Esophagus muscularis mucosa (tissue), 4 donors: Measurements from ENCODE around the gene OR5C1. TPM values are rescaled to one million over a fixed set of nuclear protein-coding genes. Genes with fewer than 3 reads are reported as not detected.

Experiments used
- DNase-seq: peaks from one replicate; pipeline ENCODE4 v3.0.0-alpha.2; 2017; ENCODE audit errors: extremely low spot score
- H3K27ac ChIP-seq, 4 donors: fragments of 200-600 bp; sonication (generic); replicated peaks in 1 of 4; 1 replicate in 3 of 4; 2 replicates in 1 of 4; pipeline ENCODE4 v1.5.1; 2016 to 2019; ENCODE audit warnings: mild to moderate bottlenecking in 1 of 4
- H3K27me3 ChIP-seq, 4 donors: fragments of 200-600 bp; sonication (generic); one replicate each; pipeline versions ENCODE4 v1.5.1 to v1.6.0; 2016 to 2019
- H3K36me3 ChIP-seq, 4 donors: fragments of 200-600 bp; sonication (generic); one replicate each; pipeline ENCODE4 v1.5.1; 2016 to 2019
- H3K4me1 ChIP-seq, 4 donors: fragments of 200-600 bp; sonication (generic); one replicate each; pipeline ENCODE4 v1.5.1; 2016 to 2019
- H3K4me3 ChIP-seq, 4 donors: fragments of 200-600 bp; sonication (generic); 1 replicate in 2 of 4; 2 replicates in 2 of 4; pipeline ENCODE4 v1.5.1; 2016 to 2019; ENCODE audit warnings: mild to moderate bottlenecking in 4 of 4, moderate library complexity in 1 of 4
- H3K9me3 ChIP-seq, 4 donors: fragments of 200-600 bp; sonication (generic); 1 replicate in 3 of 4; 2 replicates in 1 of 4; pipeline ENCODE4 v1.5.1; 2016 to 2019
- EP300 ChIP-seq: sonication (generic); formaldehyde crosslinking; IDR thresholded peaks from one replicate; pipeline ENCODE4 v1.6.1; 2017; ENCODE audit warnings: antibody characterized with exemption
- POLR2A ChIP-seq: fragments of 450-650 bp; IDR thresholded peaks from one replicate; pipeline ENCODE4 v1.6.1; 2017; ENCODE audit warnings: antibody characterized with exemption, moderate library complexity, mild to moderate bottlenecking, low read depth
- POLR2AphosphoS5 ChIP-seq, 2 donors: sonication (generic); formaldehyde crosslinking; IDR thresholded peaks; one replicate each; pipeline ENCODE4 v1.6.1; 2017; ENCODE audit warnings: antibody characterized with exemption in 2 of 2
- WGBS: methylation state at CpG from one replicate; pipeline ENCODE4 v1.1.5; 2018; 5-methylcytosine and 5-hydroxymethylcytosine counted together
- intact Hi-C: fragments of 100-400 bp; cut with DNase I; formaldehyde crosslinking; loops from one replicate; pipeline ENCODE4 v1.15.1; 2023
- total RNA-seq, 4 donors: library from RNA; depleted of rRNA; stranded (reverse); fragments of >200 nt; gene quantifications; one replicate each; pipeline versions ENCODE4 v1.1.0 to v1.2.1, GENCODE V29; 2016
- TF ChIP-seq, protein P1 (sequence below), 3 experiments: fragments of 200-600 bp in 2 of 3; fragments of 450-650 bp in 1 of 3; sonication (generic) in 2 of 3; IDR thresholded peaks; one replicate each; pipeline ENCODE4 v1.5.1; 2017 to 2019; ENCODE audit warnings: antibody characterized with exemption in 3 of 3, mild to moderate bottlenecking in 2 of 3, moderate library complexity in 1 of 3

Gene OR5C1
- total RNA-seq, 4 donors from 2014 or later = not detected

GRCh38 chr9:122777935-122778627 is 10.7 kb upstream of the OR5C1 start:
- no peak overlapping the region for H3K4me3 ChIP-seq
- intact Hi-C loops = no loop called here
- H3K27ac ChIP-seq = no peak overlapping the region
- no peaks in the 10 kb centered on the region for H3K4me1 ChIP-seq
- DNase-seq = no peak
- no peaks in the 10 kb centered on the region for H3K36me3 ChIP-seq
- no peaks in the 10 kb centered on the region for H3K27me3 ChIP-seq
- peaks cover 0 to 6% (median 0%) of the 10 kb centered on the region in 4 donors for H3K9me3 ChIP-seq
- 91% methylated on average over 3 of the region's 3 CpGs for WGBS
- TF ChIP-seq, protein P1, sequence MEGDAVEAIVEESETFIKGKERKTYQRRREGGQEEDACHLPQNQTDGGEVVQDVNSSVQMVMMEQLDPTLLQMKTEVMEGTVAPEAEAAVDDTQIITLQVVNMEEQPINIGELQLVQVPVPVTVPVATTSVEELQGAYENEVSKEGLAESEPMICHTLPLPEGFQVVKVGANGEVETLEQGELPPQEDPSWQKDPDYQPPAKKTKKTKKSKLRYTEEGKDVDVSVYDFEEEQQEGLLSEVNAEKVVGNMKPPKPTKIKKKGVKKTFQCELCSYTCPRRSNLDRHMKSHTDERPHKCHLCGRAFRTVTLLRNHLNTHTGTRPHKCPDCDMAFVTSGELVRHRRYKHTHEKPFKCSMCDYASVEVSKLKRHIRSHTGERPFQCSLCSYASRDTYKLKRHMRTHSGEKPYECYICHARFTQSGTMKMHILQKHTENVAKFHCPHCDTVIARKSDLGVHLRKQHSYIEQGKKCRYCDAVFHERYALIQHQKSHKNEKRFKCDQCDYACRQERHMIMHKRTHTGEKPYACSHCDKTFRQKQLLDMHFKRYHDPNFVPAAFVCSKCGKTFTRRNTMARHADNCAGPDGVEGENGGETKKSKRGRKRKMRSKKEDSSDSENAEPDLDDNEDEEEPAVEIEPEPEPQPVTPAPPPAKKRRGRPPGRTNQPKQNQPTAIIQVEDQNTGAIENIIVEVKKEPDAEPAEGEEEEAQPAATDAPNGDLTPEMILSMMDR (IDR thresholded peaks at IDR 0.05) = no peak
- TF ChIP-seq EP300 (no peak), POLR2A (no peak), POLR2AphosphoS5 (IDR thresholded peaks at IDR 0.05) (no peak)

DNA sequence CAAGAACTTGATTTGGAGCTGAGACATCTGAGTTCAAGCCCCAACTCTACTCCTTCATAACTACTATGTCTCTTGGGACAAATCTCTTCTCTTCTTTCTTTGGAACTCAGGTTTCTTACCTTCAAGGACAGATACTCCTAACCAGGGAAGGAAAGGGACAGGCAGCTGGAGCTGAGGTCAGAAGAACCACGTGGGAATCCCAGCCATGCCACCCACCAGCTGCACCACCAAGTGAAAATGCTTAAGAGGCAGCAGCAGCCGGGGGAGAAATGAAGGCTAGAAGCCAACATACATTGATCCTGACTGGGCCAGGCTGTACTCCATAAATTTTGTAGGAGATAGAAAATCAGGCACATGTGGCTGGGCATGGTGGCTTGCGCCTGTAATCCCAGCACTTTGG is 9.6 kb upstream of the OR5C1 start:
- H3K36me3 ChIP-seq = no peaks in the 10 kb centered on the region
- no peaks in the 10 kb centered on the region for H3K4me1 ChIP-seq
- no peak overlapping the region for H3K27ac ChIP-seq
- TF ChIP-seq EP300 (no peak), POLR2A (no peak), POLR2AphosphoS5 (IDR thresholded peaks at IDR 0.05) (no peak)
- TF ChIP-seq, protein P1 (IDR thresholded peaks at IDR 0.05) = no peak
- intact Hi-C loops = no loop called here
- no peak for DNase-seq
- H3K4me3 ChIP-seq = no peak overlapping the region
- 80% methylated on average over 3 of the region's 3 CpGs for WGBS
- no peaks in the 10 kb centered on the region for H3K27me3 ChIP-seq
- H3K9me3 ChIP-seq = no peaks in the 10 kb centered on the region

DNA sequence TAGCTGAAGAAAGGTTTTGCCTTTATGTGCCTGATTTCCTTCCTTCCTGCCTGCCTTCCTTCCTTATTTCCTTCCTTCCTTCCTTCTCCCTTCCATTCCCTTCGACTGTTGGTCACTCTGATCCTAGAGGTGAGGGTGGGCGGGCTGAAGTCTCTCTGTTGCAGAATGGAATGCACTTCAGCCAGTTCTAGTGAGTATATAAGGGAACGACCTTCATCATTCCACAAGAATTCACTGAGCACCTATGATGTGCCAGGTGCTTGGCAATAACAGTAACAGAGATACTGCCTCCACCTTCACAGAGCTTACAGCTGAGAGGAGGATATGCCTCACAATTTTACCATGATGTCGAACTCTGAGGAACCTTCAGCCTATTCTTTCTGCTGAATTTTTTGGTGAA is 8.7 kb upstream of the OR5C1 start:
- DNase-seq = no peak
- intact Hi-C loops = no loop called here
- Histone ChIP-seq H3K9me3 (no peaks in the 10 kb centered on the region), H3K4me3 (no peak overlapping the region), H3K27ac (no peak overlapping the region), H3K36me3 (no peaks in the 10 kb centered on the region), H3K27me3 (no peaks in the 10 kb centered on the region), H3K4me1 (no peaks in the 10 kb centered on the region)
- 61% methylated on average over 4 of the region's 4 CpGs for WGBS
- TF ChIP-seq POLR2A (no peak), POLR2AphosphoS5 (IDR thresholded peaks at IDR 0.05) (no peak), EP300 (no peak)
- TF ChIP-seq, protein P1 (IDR thresholded peaks at IDR 0.05) = no peak

GRCh38 chr9:122781671-122782070 is 7.1 kb upstream of the OR5C1 start:
- Histone ChIP-seq H3K27me3 (no peaks in the 10 kb centered on the region), H3K36me3 (no peaks in the 10 kb centered on the region), H3K4me3 (no peak overlapping the region), H3K27ac (no peak overlapping the region), H3K9me3 (no peaks in the 10 kb centered on the region), H3K4me1 (no peaks in the 10 kb centered on the region)
- intact Hi-C loops = no loop called here
- DNase-seq = no peak
- TF ChIP-seq, protein P1 (IDR thresholded peaks at IDR 0.05) = no peak
- TF ChIP-seq POLR2A (no peak), EP300 (no peak), POLR2AphosphoS5 (IDR thresholded peaks at IDR 0.05) (no peak)
- 45% methylated on average over 3 of the region's 3 CpGs for WGBS

- H3K27me3 ChIP-seq = no peaks in the 10 kb centered on the region
- H3K4me3 ChIP-seq = no peak overlapping the region
- intact Hi-C loops = no loop called here
- H3K4me1 ChIP-seq = no peaks in the 10 kb centered on the region
- no peak for DNase-seq
- no peak for TF ChIP-seq EP300
- no peak for TF ChIP-seq POLR2A
- no peak for TF ChIP-seq POLR2AphosphoS5 (IDR thresholded peaks at IDR 0.05)
- TF ChIP-seq, protein P1 (IDR thresholded peaks at IDR 0.05) = no peak
- no peaks in the 10 kb centered on the region for H3K36me3 ChIP-seq
- no peaks in the 10 kb centered on the region for H3K9me3 ChIP-seq
- H3K27ac ChIP-seq = no peak overlapping the region
These were observed 3.5 kb upstream of the OR5C1 start for GRCh38 chr9:122785269-122785668.
